HG03520 (cell line): ENCODE results near the gene SLC34A3.

Source experiments
- ATAC-seq: cut with Tn5 transposase; IDR thresholded peaks from one replicate; pipeline ENCODE4 v1.9.1; 2021; ENCODE audit warnings: mild to moderate bottlenecking, moderate library complexity; ENCODE audit not compliant: unreplicated experiment

The SLC34A3 gene

GRCh38 chr9:137230705-137231371 is at the start of gene SLC34A3:
TSS of gene SLC34A3 (plus strand) at chr9:137230901. CDS start at chr9:137231703, 802 bp downstream.
- ATAC-seq: no peak

- no peak for ATAC-seq
Measured at GRCh38 chr9:137181680-137182079, 49.0 kb upstream of the SLC34A3 start.

- ATAC-seq: no peak
Measured at GRCh38 chr9:137182836-137183235, 47.9 kb upstream of the SLC34A3 start.

DNA sequence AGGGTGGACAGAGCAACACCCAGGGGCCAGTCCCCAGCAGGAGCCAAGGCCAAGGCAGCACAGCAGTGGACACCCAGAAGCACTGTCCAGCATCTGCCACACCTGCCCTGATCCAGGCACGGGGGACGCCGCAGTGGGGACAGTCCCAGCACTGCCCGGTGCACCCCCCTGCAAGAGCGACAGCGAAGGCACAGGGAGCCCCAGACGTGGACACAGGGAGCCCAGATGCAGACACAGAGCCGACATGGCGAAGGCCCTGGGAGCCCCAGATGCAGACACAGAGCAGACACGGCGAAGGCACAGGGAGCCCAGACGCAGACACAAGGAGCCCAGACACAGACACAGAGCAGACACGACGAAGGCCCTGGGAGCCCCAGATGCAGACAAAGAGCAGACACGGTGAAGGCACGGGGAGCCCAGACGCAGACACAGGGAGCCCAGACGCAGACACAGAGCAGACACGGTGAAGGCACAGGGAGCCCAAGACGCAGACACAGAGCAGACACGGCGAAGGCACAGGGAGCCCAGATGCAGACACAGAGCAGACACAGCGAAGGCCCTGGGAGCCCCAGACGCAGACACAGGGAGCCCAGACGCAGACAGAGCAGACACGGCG is 46.6 kb upstream of the SLC34A3 start:
- no peak for ATAC-seq

DNA sequence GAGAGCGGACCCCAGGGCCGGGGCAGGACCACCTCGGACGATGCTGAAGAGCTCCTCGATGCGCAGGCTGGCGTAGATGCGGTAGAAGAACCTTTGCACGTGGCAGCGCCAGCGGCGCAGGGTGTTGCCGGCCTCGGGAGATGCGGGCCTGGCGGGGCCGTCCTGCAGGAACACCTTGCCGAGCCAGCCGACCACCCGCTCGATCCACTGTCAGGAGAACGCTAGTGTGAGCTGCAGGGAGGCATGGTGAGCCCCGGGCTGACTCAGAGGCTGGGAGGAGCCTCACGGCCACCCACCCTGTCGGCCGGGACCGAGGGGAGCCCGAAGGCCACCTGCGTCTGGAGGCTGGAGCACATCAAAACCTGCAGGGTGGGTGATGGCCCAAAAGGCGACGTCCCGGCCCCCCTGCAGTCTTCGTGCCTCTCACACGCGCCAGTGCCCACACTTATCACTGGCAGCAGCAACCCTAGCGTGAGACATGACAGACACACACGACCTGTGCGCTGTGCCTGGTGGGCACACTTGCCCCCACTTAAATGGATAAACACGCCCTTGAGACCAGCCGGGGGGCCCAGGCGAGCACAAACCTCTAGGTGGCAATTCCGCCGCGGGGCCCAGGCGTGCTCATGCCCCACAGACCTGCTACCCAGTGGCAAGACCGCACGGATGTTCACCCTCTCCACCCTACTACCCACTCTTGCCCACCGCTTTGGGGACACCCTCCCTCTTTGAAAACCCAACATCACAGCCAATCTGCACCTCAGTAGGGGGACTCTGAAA is 45.6 kb upstream of the SLC34A3 start:
- no peak for ATAC-seq

- no peak for ATAC-seq
Measured at GRCh38 chr9:137185921-137186320, 44.8 kb upstream of the SLC34A3 start.

DNA sequence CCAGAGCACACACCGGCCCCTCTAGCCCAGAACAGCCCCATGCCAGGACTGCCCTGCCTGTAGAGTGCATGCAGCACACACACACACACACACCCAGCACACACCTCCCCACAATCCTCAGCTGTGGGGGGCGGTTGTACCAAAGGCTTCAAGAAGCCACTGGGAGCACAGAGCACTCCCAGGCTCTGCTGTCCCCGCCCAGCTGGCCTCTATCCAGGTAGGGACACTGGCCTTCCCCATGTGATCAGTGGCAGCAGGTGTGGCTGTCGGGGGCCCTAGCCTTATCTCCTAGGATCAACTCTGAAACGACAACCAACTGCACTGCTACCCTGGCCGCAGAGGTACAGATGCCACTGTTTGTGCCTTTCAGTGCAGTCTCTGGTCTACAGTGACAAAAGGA is 44.3 kb upstream of the SLC34A3 start:
- no peak for ATAC-seq

DNA sequence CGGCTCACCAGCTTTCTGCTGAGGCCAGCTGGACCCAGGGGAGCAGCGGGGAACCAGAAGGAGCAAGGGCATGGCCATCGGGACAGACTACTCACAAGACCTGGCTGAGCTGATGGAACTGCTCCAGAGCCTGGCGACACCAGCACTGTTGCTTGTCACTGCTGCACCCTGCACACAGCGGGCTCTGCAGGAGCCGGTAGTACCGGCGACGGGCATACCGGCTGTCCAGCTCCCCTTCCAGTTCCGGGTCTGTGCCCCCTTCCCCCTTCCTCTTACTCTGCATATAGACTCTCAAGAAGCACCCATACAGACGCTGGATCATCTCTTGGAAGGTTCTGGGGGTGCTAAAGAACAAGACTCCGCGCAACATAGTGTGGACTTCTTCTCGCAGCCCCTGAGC is 43.3 kb upstream of the SLC34A3 start:
- no peak for ATAC-seq

GRCh38 chr9:137188086-137188489 is 42.6 kb upstream of the SLC34A3 start:
- ATAC-seq: no peak

DNA sequence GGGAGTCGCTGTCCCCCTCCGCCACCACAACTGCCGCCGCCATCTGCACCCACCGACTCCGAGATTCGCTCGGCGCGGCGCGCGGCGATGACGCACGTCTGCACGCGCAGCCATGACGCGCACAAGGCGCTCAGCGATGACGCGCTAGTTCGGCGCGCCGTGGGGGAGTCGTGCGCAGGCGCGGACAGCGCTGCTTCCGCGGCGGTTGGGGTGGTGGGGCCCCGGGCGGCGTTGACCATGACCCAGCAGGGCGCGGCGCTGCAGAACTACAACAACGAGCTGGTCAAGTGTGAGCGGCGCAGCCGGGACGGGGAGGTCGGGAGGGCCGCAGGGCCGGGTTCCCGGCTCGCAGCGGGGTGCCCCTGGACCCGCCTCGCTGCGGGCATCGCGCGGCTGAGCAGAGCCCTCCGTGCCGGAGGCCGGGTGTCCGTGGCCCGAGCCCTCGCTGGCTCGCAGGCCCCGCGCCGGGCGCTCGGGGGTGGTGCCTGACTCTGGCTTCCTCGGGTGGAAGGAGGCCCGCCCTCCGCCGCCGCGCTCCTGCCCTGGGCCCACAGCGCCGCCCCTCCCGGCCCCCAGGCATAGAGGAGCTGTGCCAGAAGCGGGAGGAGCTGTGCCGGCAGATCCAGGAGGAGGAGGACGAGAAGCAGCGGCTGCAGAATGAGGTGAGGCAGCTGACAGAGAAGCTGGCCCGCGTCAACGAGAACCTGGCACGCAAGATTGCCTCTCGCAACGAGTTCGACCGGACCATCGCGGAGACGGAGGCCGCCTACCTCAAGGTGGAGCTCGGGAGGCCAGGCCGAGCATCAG is 42.0 kb upstream of the SLC34A3 start, which contains the start of the genes ANAPC2 and SSNA1:
TSS of gene ANAPC2 (minus strand) at position 71 of the 807 bp plus-strand sequence. CDS start at position 43, 28 bp downstream.
TSS of gene SSNA1 (plus strand) at position 187 of the 807 bp plus-strand sequence. CDS start at position 238, 51 bp downstream.
- ATAC-seq: peak; percentile 76

DNA sequence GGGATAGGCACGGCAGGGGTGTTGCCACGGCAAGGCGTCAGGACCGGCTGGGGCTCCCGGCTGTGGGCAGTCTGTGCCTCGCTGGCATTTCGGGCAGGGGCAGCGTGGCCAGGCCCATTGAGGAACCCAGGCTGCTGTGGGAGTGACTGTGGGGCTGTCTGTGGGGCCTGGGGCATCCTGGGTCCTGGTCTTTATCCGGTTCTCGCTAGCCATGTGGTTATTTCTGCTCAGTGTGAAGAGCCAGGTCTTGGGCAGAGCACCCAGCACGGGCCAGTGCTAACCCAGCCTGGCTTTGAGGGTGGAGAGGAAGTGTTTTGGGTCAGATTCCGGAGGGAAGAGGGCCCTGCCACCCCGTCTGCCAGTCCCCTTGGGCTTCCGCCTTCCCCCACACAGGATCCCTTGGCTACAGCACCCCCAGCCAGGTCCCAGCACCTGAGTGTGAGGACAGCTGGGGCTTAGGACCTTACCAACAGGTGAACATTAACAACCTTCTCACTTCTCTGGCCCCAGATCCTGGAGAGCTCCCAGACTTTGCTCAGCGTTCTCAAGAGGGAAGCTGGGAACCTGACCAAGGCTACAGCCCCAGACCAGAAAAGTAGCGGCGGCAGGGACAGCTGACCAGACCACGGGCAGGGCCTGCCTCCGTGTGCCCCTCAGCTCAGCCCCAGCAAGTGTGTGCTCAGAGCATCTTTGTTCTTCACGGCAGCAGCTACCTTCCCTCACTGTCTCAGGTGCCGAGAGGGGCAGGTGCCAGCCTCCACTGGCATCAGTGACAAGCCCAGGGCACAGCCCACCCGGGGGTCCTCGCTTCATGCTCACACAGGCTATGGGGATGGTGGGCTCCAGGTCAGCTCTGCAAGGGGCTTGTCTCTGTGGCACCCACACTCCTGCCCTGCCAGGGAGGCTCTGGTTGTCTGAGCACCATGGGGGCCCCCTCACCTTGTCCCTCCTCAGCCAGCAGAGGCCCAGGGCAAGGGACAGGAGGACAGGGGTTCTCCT is 41.1 kb upstream of the SLC34A3 start:
- no peak for ATAC-seq

DNA sequence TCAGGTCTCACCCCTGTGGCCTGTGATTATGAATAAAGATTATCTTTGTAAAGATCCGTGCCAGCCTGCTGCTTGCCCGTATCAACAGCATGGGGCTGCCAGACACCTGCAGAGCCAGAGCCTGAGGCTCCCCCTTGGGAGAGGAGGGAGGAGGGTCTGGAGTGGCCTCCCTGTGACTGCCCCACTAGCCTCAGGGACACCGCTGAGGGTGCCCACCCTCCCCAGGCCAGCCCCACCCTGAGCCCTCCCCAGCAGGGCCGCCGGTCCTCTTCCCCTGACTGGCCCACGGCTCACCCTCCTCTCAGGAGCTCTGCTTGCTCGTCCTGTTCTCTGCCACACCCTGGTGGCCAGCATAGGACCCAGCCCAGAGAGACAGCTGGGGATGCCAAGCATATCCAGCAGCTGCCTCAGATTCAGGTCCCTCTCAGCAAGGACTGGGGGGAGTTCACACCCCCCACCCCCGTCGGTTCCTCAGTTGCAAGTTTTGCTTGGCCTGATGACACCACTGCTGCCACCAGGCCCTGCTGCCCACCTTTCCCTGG is 40.3 kb upstream of the SLC34A3 start:
- no peak for ATAC-seq

DNA sequence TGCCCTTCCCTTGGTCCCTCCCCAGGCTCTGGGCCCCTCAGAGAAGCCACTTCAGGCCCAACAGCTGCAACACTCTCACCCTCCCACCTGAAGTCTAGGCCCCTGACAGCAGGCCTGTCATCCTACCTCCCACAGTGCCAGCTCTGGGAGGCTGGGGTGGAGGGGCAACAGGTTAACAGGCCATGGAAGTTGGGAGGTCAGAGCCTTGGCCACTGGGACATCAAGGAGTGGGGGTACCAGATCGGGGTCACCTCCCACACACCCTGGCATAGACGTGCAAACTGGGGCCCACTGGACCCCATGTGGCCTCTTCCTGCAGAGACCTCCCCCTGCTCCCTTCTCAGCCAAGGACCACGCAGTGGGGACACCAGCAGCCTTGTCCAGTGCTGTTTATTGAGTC is 39.5 kb upstream of the SLC34A3 start:
- no peak for ATAC-seq

DNA sequence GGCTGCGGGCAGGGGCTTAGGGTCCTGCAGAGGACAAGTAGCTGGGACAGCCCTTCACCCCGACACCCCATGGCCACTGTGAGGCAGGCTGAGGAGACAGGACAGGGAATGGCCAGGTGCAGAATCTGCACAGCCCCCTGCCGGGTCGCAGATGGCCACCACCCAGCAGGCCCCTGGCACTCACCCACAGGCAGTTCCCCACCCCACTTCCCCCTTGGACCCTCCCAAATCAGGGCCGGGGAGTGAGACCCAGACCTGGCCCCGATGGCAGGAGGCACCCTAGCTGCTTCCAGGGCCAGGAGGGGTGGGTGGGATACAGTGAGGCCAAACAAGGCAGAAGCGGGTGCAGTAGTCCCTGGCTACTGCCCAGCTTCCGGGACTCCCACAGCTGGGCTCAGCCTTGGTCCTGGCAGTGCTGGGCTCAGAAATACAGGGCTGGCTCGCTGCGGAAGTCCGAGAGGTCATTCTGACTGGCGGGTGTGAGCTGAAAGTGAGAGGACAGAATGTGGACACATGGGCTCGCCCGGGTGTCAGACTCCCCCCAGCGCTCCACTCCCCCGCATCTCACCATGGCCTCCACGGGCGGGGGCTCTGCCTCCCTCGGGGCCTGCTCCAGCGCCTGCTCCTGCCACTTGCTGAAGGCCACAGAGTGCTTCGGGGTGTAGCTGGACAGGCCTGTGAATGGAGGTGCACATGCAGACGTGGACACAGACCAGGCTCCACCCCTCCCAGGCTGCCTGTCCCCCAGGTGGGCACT is 38.8 kb upstream of the SLC34A3 start:
- ATAC-seq: no peak

DNA sequence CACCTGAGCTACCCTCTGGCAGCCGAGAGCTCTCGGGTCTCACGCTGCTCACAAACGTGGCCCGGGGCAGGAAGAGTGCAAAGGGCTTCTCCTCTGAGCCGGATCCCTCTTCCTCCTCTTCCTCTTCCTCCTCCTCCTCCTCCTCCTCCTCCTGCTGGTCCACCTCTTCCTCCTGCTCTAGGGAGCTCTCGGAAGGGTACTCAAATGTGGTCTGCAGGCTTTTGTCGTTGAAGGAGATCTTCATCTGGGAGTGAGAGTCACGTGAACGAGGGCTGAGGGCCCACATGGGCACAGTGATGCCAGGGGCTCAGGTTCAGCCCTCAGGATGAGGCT is 38.3 kb upstream of the SLC34A3 start:
- ATAC-seq: no peak

DNA sequence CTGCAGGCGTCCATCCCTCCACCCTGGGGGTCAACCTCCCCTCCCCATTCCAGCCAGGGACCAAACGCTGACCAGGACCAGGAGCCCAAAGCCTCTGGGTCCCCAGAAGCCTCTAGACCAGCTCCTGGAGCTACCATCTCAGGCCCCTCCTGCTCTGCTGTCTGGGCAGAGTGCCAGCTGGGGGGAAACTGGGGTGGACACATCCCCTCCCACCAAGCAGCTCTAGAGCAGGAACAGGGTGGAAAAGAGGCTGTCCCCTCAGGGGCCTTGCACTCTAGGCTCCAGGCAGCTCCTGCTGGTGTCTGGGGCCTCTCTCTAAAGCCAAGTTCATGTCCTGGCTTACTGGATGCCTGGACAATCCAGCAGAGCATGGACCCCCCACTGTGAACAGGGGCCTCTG is 37.8 kb upstream of the SLC34A3 start:
- ATAC-seq: no peak

GRCh38 chr9:137193771-137194170 is 36.9 kb upstream of the SLC34A3 start:
- no peak for ATAC-seq

DNA sequence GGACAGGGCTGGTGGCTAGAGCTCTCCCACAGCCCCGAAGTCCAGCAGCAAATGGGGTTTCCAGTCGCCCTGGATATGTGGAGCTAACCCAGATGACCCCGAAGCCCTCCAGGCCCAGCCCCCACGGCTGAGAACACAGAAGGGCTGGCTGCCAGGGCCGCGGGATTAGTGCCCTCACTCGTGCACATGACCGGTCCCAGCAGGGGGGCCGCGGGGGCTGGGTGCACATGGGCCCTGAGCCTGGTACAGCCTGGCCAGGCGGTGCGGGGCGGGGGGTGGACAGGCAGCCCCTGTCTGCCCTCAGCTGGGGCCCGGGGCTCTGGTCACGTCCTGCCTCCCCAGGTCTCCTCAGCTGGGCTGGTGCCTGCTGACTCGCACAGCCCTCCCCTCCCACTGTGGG is 36.3 kb upstream of the SLC34A3 start:
- ATAC-seq: no peak

- ATAC-seq: no peak
Measured at GRCh38 chr9:137194909-137195308, 35.8 kb upstream of the SLC34A3 start.
